Suprapubic skin (tissue), 3 donors: ENCODE measurements around the gene SLC16A14.

Source experiments
- EP300 ChIP-seq: sonication (generic); formaldehyde crosslinking; IDR thresholded peaks from one replicate; pipeline ENCODE4 v1.6.1; 2017; ENCODE audit warnings: antibody characterized with exemption
- TF ChIP-seq, protein P1 (sequence below), 2 donors: fragments of 200-600 bp in 1 of 2; fragments of 450-650 bp in 1 of 2; sonication (generic) in 1 of 2; IDR thresholded peaks; one replicate each; pipeline ENCODE4 v1.5.1; 2016 to 2019; ENCODE audit warnings: antibody characterized with exemption in 2 of 2, mild to moderate bottlenecking in 1 of 2, moderate library complexity in 1 of 2

DNA sequence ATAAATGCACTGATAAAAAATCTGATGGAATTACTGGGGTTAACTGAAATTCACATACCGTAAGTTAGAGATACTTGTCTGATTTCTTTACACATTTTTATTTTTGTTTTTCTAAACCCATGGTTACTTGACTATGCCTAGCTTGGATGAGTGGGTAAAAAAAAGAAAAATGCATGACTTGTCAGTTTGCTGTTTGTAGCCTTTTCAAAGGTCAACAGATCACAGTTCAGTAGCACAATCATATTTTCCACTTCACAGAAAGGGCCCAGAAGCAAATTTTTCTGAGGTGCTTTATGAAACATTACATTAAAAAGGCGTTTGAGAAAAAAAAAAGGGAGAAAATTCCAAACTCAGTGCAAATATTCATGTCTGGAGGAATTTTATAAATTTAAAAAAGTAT lies 16.4 kb downstream of the SLC16A14 start:
- no peak for TF ChIP-seq EP300
- TF ChIP-seq, protein P1, sequence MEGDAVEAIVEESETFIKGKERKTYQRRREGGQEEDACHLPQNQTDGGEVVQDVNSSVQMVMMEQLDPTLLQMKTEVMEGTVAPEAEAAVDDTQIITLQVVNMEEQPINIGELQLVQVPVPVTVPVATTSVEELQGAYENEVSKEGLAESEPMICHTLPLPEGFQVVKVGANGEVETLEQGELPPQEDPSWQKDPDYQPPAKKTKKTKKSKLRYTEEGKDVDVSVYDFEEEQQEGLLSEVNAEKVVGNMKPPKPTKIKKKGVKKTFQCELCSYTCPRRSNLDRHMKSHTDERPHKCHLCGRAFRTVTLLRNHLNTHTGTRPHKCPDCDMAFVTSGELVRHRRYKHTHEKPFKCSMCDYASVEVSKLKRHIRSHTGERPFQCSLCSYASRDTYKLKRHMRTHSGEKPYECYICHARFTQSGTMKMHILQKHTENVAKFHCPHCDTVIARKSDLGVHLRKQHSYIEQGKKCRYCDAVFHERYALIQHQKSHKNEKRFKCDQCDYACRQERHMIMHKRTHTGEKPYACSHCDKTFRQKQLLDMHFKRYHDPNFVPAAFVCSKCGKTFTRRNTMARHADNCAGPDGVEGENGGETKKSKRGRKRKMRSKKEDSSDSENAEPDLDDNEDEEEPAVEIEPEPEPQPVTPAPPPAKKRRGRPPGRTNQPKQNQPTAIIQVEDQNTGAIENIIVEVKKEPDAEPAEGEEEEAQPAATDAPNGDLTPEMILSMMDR (IDR thresholded peaks at IDR 0.05) = no peak
